Body of pancreas (tissue), 4 donors: ENCODE results near the gene TGM5.

ENCODE experiments used
- POLR2A ChIP-seq, 3 donors: fragments of 450-650 bp; IDR thresholded peaks; one replicate each; pipeline ENCODE4 v1.6.1; 2016; ENCODE audit warnings: antibody characterized with exemption in 3 of 3, mild to moderate bottlenecking in 2 of 3
- TF ChIP-seq, protein P1 (sequence below), 7 experiments: fragments of 450-650 bp in 4 of 7; fragments of 200-600 bp in 3 of 7; sonication (generic) in 3 of 7; IDR thresholded peaks; one replicate each; pipeline ENCODE4 v1.5.1; 2016 to 2019; ENCODE audit warnings: antibody characterized with exemption in 7 of 7

DNA sequence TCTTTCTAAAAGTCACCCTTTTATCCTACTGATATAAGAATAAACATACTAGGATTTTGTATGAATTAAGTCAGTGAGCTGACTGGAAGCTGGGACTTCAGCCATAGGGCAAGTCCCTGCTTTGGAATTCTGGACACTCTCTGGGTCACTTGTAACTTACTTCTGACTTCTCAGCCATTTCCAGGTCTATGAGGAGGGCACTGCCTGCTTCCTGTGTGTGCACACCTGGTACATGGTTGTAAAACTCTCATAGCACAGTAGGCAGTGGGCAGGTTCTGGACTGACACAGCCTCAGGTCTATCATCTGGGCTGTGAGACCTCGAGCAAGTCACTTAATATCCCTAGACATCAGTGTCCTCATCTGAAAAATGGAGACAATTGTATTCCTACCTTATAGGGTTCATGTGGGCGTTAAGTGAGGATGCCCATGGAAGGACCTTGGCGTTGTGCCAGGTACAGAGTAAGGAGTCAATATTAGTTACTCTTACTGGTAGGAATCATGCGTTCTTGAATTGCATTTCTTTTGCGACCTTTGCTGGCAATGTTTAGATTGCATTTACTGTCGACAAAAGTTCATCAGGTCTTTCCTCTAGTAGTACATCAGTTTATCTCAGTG lies 27.5 kb upstream of the TGM5 start:
- TF ChIP-seq, protein P1, sequence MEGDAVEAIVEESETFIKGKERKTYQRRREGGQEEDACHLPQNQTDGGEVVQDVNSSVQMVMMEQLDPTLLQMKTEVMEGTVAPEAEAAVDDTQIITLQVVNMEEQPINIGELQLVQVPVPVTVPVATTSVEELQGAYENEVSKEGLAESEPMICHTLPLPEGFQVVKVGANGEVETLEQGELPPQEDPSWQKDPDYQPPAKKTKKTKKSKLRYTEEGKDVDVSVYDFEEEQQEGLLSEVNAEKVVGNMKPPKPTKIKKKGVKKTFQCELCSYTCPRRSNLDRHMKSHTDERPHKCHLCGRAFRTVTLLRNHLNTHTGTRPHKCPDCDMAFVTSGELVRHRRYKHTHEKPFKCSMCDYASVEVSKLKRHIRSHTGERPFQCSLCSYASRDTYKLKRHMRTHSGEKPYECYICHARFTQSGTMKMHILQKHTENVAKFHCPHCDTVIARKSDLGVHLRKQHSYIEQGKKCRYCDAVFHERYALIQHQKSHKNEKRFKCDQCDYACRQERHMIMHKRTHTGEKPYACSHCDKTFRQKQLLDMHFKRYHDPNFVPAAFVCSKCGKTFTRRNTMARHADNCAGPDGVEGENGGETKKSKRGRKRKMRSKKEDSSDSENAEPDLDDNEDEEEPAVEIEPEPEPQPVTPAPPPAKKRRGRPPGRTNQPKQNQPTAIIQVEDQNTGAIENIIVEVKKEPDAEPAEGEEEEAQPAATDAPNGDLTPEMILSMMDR (IDR thresholded peaks at IDR 0.05): no peak
- TF ChIP-seq POLR2A (IDR thresholded peaks at IDR 0.05): peak in 1 of 3 donors; percentile 28
